ENCODE results near the gene MEGF10.

MEGF10 gene

GRCh38 chr5:127396490-127397155 lies 106.0 kb downstream of the MEGF10 start:
- TF ChIP-seq CTCF (conservative IDR thresholded peaks at IDR 0.05): peak; percentile 33; the same call in 1 of the 2 replicates
- no peak overlapping the region for H3K27ac ChIP-seq

GRCh38 chr5:127398508-127398907 lies 107.9 kb downstream of the MEGF10 start:
- no peak for TF ChIP-seq CTCF (conservative IDR thresholded peaks at IDR 0.05)

GRCh38 chr5:127399068-127399467 lies 108.5 kb downstream of the MEGF10 start:
- no peak overlapping the region for H3K27ac ChIP-seq
- no peak for TF ChIP-seq CTCF (conservative IDR thresholded peaks at IDR 0.05)

More at GRCh38 chr5:127398508-127398907, 107.9 kb downstream of the MEGF10 start:
- no peak overlapping the region for H3K27ac ChIP-seq

- no peak overlapping the region for H3K27ac ChIP-seq
- no peak for TF ChIP-seq CTCF (conservative IDR thresholded peaks at IDR 0.05)
Measured at GRCh38 chr5:127400539-127400938, 109.9 kb downstream of the MEGF10 start.

- TF ChIP-seq CTCF (conservative IDR thresholded peaks at IDR 0.05): no peak
- H3K27ac ChIP-seq: no peak overlapping the region
Measured at GRCh38 chr5:127400946-127401670, 110.5 kb downstream of the MEGF10 start.

- H3K27ac ChIP-seq: no peak overlapping the region
- no peak for TF ChIP-seq CTCF (conservative IDR thresholded peaks at IDR 0.05)
Measured at GRCh38 chr5:127402361-127402760, 111.8 kb downstream of the MEGF10 start.

GRCh38 chr5:127404190-127404589 lies 113.6 kb downstream of the MEGF10 start:
- TF ChIP-seq CTCF (conservative IDR thresholded peaks at IDR 0.05): no peak

More at GRCh38 chr5:127404190-127404589, 113.6 kb downstream of the MEGF10 start:
- H3K27ac ChIP-seq: no peak overlapping the region
